ENCODE measurements around the gene OR6C75. TPM values are rescaled to one million over a fixed set of nuclear protein-coding genes. Genes with fewer than 3 reads are reported as not detected.
"Not testable (repeated sequence)": the region's sequence is repeated elsewhere in the genome, so short reads cannot be mapped to it uniquely, and the experiment has no call there.

Gene OR6C75
- total RNA-seq (2022) (not detected in 2 replicates), Bru-seq, nascent RNA (not detected), BruChase-seq, experiment 1, labeled RNA remaining after a 6-hour chase (not detected), BruChase-seq, experiment 2, labeled RNA remaining after a 2-hour chase (not detected)
- long read RNA-seq, result 0 reads

GRCh38 chr12:55362675-55363074, at the start of gene OR6C75:
Gene OR6C75, plus strand, starts transcription at chr12:55362975. Its CDS starts 2,136 bp downstream, at chr12:55365111.
- no peak for TF ChIP-seq CTCF (IDR thresholded peaks at IDR 0.05; ENCODE audit: unreplicated experiment)
- no TSS peak for BruUV-seq (replicated peaks)
- Mint-ChIP-seq H3K4me3 (ENCODE audit: unreplicated experiment) (no peak within 1 kb of the TSS), H3K27ac (ENCODE audit: low read depth, unreplicated experiment) (no peak within 1 kb of the TSS), H3K9me3 (ENCODE audit: unreplicated experiment) (no peaks in the 10 kb centered on the region), H3K36me3 (ENCODE audit: insufficient read depth, unreplicated experiment) (no peaks in the 10 kb centered on the region), H3K27me3 (ENCODE audit: insufficient read depth, unreplicated experiment) (peaks cover 88% of the 10 kb centered on the region), H3K4me1 (ENCODE audit: insufficient read depth, unreplicated experiment) (no peaks in the 10 kb centered on the region)
- no peak for DNase-seq (ENCODE audit: unreplicated experiment)
- intact Hi-C loops (cut with micrococcal nuclease), result no loop called here
- POLR2A ChIA-PET, result no interaction called here
- CTCF ChIA-PET, result interaction anchor here (0.7 kb wide), 1 partner anchor 267 kb away, joined by 3 read pairs; no protein-coding TSS in a partner anchor

- H3K36me3 Mint-ChIP-seq (ENCODE audit: insufficient read depth, unreplicated experiment), result no peaks in the 10 kb centered on the region
- intact Hi-C loops (cut with micrococcal nuclease), result no loop called here
- CTCF ChIA-PET, result no interaction called here
- no peaks in the 10 kb centered on the region for H3K9me3 Mint-ChIP-seq (ENCODE audit: unreplicated experiment)
- TF ChIP-seq CTCF (IDR thresholded peaks at IDR 0.05; ENCODE audit: unreplicated experiment), result no peak
- H3K4me1 Mint-ChIP-seq (ENCODE audit: insufficient read depth, unreplicated experiment), result no peaks in the 10 kb centered on the region
- H3K27ac Mint-ChIP-seq (ENCODE audit: low read depth, unreplicated experiment), result no peak within 1 kb of the TSS
- POLR2A ChIA-PET, result no interaction called here
- H3K4me3 Mint-ChIP-seq (ENCODE audit: unreplicated experiment), result no peak within 1 kb of the TSS
- no TSS peak for BruUV-seq (replicated peaks)
- DNase-seq (ENCODE audit: unreplicated experiment), result no peak
- H3K27me3 Mint-ChIP-seq (ENCODE audit: insufficient read depth, unreplicated experiment), result peaks cover 65% of the 10 kb centered on the region
Observed at GRCh38 chr12:55314043-55314442, 48.7 kb upstream of the OR6C75 start, which contains the start of gene OR6C1. Gene OR6C1, plus strand, starts transcription at chr12:55314343. Its CDS starts 6,257 bp downstream, at chr12:55320600.

GRCh38 chr12:55320201-55320600, 42.6 kb upstream of the OR6C75 start:
- Mint-ChIP-seq H3K4me1 (ENCODE audit: insufficient read depth, unreplicated experiment) (no peaks in the 10 kb centered on the region), H3K4me3 (ENCODE audit: unreplicated experiment) (no peak overlapping the region), H3K27ac (ENCODE audit: low read depth, unreplicated experiment) (no peak overlapping the region), H3K9me3 (ENCODE audit: unreplicated experiment) (no peaks in the 10 kb centered on the region), H3K36me3 (ENCODE audit: insufficient read depth, unreplicated experiment) (no peaks in the 10 kb centered on the region), H3K27me3 (ENCODE audit: insufficient read depth, unreplicated experiment) (peaks cover 56% of the 10 kb centered on the region)
- BruUV-seq (replicated peaks), result no TSS peak
- POLR2A ChIA-PET, result no interaction called here
- no peak for TF ChIP-seq CTCF (IDR thresholded peaks at IDR 0.05; ENCODE audit: unreplicated experiment)
- intact Hi-C loops (cut with micrococcal nuclease), result no loop called here
- CTCF ChIA-PET, result no interaction called here
- DNase-seq (ENCODE audit: unreplicated experiment), result no peak

GRCh38 chr12:55325801-55326200, 37.0 kb upstream of the OR6C75 start:
- H3K4me1 Mint-ChIP-seq (ENCODE audit: insufficient read depth, unreplicated experiment); intact Hi-C loops (cut with micrococcal nuclease); BruUV-seq (replicated peaks); H3K9me3 Mint-ChIP-seq (ENCODE audit: unreplicated experiment); DNase-seq (ENCODE audit: unreplicated experiment); H3K36me3 Mint-ChIP-seq (ENCODE audit: insufficient read depth, unreplicated experiment); CTCF ChIA-PET; POLR2A ChIA-PET; H3K4me3 Mint-ChIP-seq (ENCODE audit: unreplicated experiment); H3K27ac Mint-ChIP-seq (ENCODE audit: low read depth, unreplicated experiment): not testable (repeated sequence)
- H3K27me3 Mint-ChIP-seq (ENCODE audit: insufficient read depth, unreplicated experiment), result peaks cover 50% of the 10 kb centered on the region

GRCh38 chr12:55330446-55330845, 32.3 kb upstream of the OR6C75 start, which contains the start of gene OR6C3:
Gene OR6C3, plus strand, starts transcription at chr12:55330746. Its CDS starts 955 bp downstream, at chr12:55331701.
- ChIA-PET POLR2A (no interaction called here), CTCF (no interaction called here)
- no peak within 1 kb of the TSS for H3K27ac Mint-ChIP-seq (ENCODE audit: low read depth, unreplicated experiment)
- peaks cover 54% of the 10 kb centered on the region for H3K27me3 Mint-ChIP-seq (ENCODE audit: insufficient read depth, unreplicated experiment)
- H3K4me3 Mint-ChIP-seq (ENCODE audit: unreplicated experiment), result no peak within 1 kb of the TSS
- no peaks in the 10 kb centered on the region for H3K4me1 Mint-ChIP-seq (ENCODE audit: insufficient read depth, unreplicated experiment)
- BruUV-seq (replicated peaks), result no TSS peak
- DNase-seq (ENCODE audit: unreplicated experiment), result no peak
- TF ChIP-seq CTCF (IDR thresholded peaks at IDR 0.05; ENCODE audit: unreplicated experiment), result no peak
- no peaks in the 10 kb centered on the region for H3K36me3 Mint-ChIP-seq (ENCODE audit: insufficient read depth, unreplicated experiment)
- H3K9me3 Mint-ChIP-seq (ENCODE audit: unreplicated experiment), result no peaks in the 10 kb centered on the region
- intact Hi-C loops (cut with micrococcal nuclease), result no loop called here
